Activated CD8-positive, alpha-beta memory T cell treated with anti-CD3 and anti-CD28 coated beads for 36 hours (primary cell): ENCODE data around the gene HELZ. TPM values are rescaled to one million over a fixed set of nuclear protein-coding genes. Genes with fewer than 3 reads are reported as not detected.
"Not testable (repeated sequence)": the region's sequence is repeated elsewhere in the genome, so short reads cannot be mapped to it uniquely, and the experiment has no call there.

ENCODE experiments used
- CTCF ChIA-PET: fragments of 350-600 bp; sonication (Branson Sonifier 250); formaldehyde crosslinking; loops from one replicate; lab custom pipeline; 2021; ENCODE audit warnings: antibody characterized with exemption; lab: Charles Lee
- POLR2A ChIA-PET: fragments of 350-600 bp; sonication (Branson Sonifier 250); formaldehyde crosslinking; loops from one replicate; lab custom pipeline; 2021; ENCODE audit warnings: antibody characterized with exemption; lab: Charles Lee
- total RNA-seq, 2 experiments: library from RNA; stranded (reverse); gene quantifications; one replicate each; pipeline ENCODE4 v1.2.3, GENCODE V29; 2021

The HELZ gene
- total RNA-seq, 2 experiments from 2014 or later: 57.0 to 57.6 TPM

- ChIA-PET CTCF (interaction anchor here (0.6 to 0.9 kb wide), 2 partner anchors 59 to 766 kb away, joined by 3 read pairs; no protein-coding TSS in a partner anchor), POLR2A (no interaction called here)
These were observed 28.9 kb upstream of the HELZ start for GRCh38 chr17:67273900-67274299.

GRCh38 chr17:67272312-67273047 lies 27.5 kb upstream of the HELZ start:
- ChIA-PET CTCF (interaction anchor here (0.6 to 0.7 kb wide), 3 partner anchors 12 to 129 kb away, joined by 3 read pairs; no protein-coding TSS in a partner anchor), POLR2A (no interaction called here)

DNA sequence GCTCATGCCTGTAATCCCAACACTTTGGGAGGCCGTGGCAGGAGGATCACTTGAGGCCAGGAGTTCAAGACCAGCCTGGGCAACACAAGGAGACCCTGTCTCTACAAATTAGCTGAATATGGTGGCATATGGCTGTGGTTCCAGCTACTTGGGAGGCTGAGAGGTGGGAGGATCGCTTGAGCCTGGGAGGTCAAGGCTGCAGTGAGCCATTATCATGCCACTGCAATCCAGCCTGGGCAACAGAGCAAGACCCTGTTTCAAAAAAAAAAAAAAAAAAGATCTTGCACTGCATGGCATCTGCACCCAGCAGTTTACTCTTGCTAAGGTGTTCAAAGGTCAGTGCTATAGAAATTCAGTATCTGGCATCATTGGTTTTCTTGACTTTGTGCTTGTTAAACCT lies 26.2 kb upstream of the HELZ start:
- CTCF ChIA-PET, POLR2A ChIA-PET: not testable (repeated sequence)

DNA sequence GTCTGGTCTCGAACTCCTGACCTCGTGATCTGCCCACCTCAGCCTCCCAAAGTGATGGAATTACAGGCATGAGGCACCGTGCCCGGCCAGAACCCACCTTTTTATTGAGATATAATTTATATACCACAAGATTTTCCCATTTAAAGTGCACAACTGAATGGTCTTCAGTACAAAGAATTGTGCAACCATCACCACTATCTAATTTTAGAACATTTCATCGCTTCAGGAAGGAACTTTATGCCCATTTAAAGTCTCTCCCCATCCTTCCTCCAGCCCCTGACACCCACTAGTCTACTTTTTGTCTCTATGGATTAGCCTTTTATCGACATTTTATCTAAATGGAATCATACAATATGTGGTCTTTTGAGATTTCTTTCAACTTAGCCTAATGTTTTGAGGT lies 25.4 kb upstream of the HELZ start:
- ChIA-PET CTCF (no interaction called here), POLR2A (no interaction called here)

GRCh38 chr17:67266496-67266895 lies 21.5 kb upstream of the HELZ start:
- CTCF ChIA-PET: no interaction called here
- POLR2A ChIA-PET: no interaction called here

DNA sequence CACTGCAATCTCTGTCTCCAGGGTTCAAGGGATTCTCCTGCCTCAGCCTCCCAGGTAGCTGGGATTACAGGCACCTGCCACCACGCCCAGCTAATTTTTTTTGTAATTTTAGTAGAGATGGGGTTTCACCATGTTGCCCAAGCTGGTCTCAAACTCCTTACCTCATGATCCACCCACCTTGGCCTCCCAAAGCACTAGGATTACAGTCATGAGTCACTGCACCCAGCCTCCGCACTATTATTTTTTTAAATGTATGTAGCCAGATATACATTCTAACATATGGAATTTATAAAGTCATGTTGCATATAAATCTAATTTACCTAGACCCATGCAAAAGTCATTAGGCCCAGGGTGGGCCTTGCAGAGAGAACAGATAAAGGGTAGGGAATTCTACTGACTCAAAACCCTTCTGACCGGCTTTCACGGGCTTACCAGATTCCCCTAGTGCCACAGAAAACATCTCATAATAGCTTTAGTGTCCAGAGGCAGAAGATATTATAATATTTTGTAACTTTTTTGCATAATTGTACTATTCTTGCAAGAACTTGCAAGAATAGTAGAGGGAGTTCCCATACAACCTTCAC lies 20.5 kb upstream of the HELZ start:
- POLR2A ChIA-PET: interaction anchor here (0.6 kb wide), 1 partner anchor 114 kb away, joined by 3 read pairs; no protein-coding TSS in a partner anchor
- CTCF ChIA-PET: no interaction called here

- ChIA-PET CTCF (no interaction called here), POLR2A (no interaction called here)
These were observed 17.6 kb upstream of the HELZ start for GRCh38 chr17:67262435-67263117.

DNA sequence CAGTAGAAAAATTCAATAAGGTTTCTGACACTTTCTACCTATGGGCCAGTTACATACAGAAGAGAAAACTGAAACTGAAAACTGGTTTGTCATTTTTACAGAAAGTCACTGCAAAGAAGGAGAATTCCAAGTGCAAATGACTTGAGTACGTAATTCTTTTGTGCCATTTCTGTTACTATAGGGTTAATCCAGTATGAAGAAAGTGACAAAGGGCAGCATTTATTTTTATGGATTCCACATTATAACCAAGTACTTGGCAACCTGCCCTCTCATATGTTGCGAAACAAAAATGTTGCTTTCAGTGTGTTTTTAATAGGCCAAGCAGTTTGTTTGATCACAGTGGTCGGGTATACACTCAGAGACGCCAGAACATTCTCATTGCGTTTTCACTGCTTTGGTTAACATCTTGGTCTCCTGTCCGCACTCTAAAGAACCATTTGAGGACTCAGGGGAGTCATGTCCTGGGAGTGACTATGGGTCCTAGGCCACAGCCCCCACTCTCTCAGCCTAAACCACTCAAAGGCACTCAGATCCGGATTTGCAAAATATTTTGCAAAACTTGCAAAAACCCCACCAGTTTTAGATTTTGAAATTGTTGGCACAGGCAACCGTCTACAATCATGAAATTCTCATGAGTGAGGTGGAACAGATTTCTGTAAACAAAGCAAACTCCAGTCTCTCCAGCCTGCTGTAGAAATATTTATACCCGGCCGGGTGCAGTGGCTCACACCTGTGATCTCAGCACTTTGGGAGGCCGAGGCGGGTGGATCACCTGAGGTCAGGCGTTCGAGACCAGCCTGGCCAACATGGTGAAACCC lies 15.4 kb upstream of the HELZ start:
- ChIA-PET POLR2A (no interaction called here), CTCF (no interaction called here)

- POLR2A ChIA-PET: interaction anchor here (0.6 to 0.9 kb wide), 2 partner anchors 13 to 84 kb away, joined by 3 to 4 read pairs; no protein-coding TSS in a partner anchor
- CTCF ChIA-PET: no interaction called here
These were observed 13.9 kb upstream of the HELZ start for GRCh38 chr17:67258821-67259468.

GRCh38 chr17:67256075-67256732 lies 11.2 kb upstream of the HELZ start:
- ChIA-PET POLR2A (no interaction called here), CTCF (no interaction called here)

GRCh38 chr17:67253384-67253783 lies 8.4 kb upstream of the HELZ start:
- POLR2A ChIA-PET: no interaction called here
- CTCF ChIA-PET: no interaction called here

- CTCF ChIA-PET: not testable (repeated sequence)
These were observed 6.6 kb upstream of the HELZ start for GRCh38 chr17:67251586-67251985.

DNA sequence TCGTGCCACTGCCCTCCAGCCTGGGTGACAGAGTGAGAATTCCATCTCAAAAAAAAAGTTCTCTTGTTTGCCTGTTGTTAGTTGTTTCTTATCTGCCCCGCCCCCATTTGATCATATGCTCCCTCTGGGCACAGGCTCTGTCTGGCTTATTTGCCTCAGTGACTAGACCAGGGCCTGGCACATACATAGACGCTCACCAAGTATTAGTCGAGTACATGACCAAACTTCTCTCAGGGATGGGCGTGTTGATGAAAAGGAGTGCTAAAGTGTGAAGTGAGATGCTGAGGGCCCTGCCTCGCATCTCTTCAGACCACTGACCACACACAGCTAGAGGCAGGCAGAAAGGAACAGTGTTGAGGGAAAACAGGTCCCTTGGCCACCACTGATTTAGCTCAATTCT lies 3.3 kb upstream of the HELZ start:
- POLR2A ChIA-PET: interaction anchor here (0.5 kb wide), 1 partner anchor 41 kb away, joined by 12 read pairs; no protein-coding TSS in a partner anchor

More at GRCh38 chr17:67251586-67251985, 6.6 kb upstream of the HELZ start:
- POLR2A ChIA-PET: not testable (repeated sequence)

GRCh38 chr17:67247416-67247900 lies 2.5 kb upstream of the HELZ start:
- CTCF ChIA-PET: interaction anchor here (1.2 kb wide), 1 partner anchor 27 kb away, joined by 3 read pairs; no protein-coding TSS in a partner anchor

More for the DNA sequence above, 3.3 kb upstream of the HELZ start:
- CTCF ChIA-PET: interaction anchor here (1.2 kb wide), 1 partner anchor 26 kb away, joined by 3 read pairs; no protein-coding TSS in a partner anchor

DNA sequence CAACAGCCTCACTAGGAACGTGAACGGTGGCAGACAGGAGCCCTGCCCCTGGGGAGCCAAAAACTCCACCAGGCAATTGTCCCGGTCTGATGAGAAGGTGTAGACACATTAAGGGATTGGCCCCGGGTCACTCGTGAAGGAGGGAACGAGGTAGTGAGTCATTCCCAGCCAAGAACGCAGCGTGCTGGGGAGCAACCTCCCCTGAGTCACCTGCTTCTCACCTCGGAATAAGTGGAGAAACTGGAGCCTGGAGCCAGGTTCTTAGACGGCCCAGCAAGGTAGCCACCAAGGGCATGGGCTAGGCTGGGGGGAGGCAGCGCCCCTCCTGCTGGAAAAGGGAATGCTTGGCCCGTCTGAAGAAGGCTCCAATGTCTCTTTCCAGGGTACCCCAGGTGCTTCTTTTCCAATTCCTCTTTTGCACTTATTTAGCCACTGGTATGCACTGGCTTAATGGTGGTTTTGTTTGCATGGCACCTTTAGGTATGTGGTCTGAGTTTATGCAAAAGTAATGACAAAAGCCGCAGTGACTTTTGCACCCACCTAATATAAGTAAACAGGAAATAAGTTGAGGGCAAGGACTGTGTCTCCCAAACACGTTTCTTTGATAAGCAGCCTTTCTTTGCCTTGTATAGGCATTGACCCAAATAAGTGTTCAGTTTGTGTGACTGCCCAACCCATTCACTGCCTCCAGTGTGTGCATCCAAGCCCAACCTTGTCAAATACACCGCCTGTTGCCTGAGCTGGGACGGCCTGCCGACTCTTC lies 1.8 kb upstream of the HELZ start:
- POLR2A ChIA-PET: no interaction called here
- CTCF ChIA-PET: interaction anchor here (1.2 kb wide), 1 partner anchor 28 kb away, joined by 3 read pairs; no protein-coding TSS in a partner anchor

More at GRCh38 chr17:67247416-67247900, 2.5 kb upstream of the HELZ start:
- POLR2A ChIA-PET: no interaction called here

DNA sequence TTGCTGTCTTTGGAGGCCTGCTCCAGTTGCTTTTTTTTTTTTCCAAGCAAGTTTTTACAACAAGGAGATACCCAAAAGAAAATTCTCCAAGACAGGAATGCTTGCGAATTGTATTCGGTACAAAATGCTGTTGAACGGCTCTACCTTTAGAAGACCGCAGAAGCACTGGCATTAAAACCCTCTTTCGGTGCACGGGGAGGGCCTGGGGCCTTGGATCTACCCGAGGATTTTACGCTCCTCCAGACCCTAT lies 1.3 kb upstream of the HELZ start:
- ChIA-PET CTCF (no interaction called here), POLR2A (no interaction called here)

DNA sequence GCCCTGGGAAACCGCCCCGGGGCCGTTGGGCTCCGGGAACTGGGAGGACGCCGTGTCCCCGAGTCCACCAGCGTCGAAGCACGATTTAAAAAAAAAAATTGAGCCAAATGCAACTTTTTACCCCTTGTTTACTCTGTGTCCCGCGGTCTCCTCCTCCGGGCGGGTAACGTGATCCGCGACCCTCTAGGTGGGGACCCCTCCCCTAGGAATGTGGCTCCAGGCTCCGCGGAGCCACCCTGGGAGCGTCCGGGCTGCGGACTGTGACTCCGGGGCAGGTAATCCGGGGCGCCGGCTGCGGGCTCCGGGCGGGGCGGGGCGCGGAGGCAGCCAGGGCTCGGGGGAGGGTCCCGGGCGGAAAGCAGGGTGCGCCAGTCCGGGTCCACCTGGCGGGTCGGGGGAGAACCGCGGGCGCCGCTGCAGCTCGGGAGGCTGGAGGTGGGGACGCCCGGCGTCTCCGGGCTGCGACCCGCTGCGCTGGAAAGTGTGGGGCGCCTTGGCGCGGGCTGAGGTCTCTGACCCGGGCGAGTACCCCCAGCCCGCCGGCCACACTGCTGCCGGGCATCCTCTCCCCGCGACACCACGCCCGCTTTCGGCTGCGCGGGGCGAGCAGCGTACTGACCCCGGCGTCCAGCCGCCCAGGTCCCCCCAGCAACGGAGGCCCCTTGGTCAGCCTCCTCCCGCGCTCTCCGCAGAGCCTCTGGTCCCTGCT lies 852 bp upstream of the HELZ start:
- CTCF ChIA-PET: interaction anchor here (1.6 kb wide), 1 partner anchor 25 kb away, joined by 3 read pairs; no protein-coding TSS in a partner anchor
- POLR2A ChIA-PET: interaction anchor here (0.6 to 1.3 kb wide), 5 partner anchors 12 to 113 kb away, joined by 3 to 5 read pairs (median 4); no protein-coding TSS in a partner anchor
